ENCODE data around the gene AGFG2.

GRCh38 chr7:100555701-100556100 is 16.7 kb downstream of the AGFG2 start:
- TF ChIP-seq CTCF (IDR thresholded peaks at IDR 0.05) (no peak), POLR2A (IDR thresholded peaks at IDR 0.05) (no peak)
